GM19099 (cell line): ENCODE results near the gene RAB3B.

Source experiments
- POLR2A ChIP-seq: IDR thresholded peaks from 3 replicates; pipeline ENCODE4 v1.6.1; 2011; ENCODE audit warnings: low read depth; ENCODE audit not compliant: insufficient read length; ENCODE audit errors: extremely low read depth

RAB3B gene

GRCh38 chr1:51950701-51951100, 39.8 kb downstream of the RAB3B start:
- no peak for TF ChIP-seq POLR2A

GRCh38 chr1:51949014-51949702, 41.3 kb downstream of the RAB3B start:
- TF ChIP-seq POLR2A = no peak

GRCh38 chr1:51948491-51948915, 42.0 kb downstream of the RAB3B start:
- TF ChIP-seq POLR2A = no peak

DNA sequence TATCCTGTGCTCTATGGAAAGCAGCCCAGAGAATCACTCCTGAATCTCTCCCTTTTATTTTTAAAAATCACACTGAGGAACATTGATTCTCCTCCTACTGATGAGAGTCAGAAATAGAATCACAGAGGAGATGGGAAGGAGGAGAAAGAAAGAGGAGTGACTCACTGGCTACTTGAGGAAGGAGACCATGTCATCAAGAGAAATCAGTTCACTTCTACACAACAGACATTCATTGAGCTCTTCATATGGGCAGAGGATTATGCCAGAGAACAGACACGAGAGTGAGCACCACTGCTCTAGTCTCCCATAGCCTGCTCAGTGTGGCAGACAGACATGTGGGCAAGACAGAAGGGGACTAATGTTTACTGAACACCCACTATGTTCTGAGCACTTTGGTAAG, 44.2 kb downstream of the RAB3B start:
- TF ChIP-seq POLR2A = no peak

- no peak for TF ChIP-seq POLR2A
Measured at GRCh38 chr1:51945591-51945990, 44.9 kb downstream of the RAB3B start.

DNA sequence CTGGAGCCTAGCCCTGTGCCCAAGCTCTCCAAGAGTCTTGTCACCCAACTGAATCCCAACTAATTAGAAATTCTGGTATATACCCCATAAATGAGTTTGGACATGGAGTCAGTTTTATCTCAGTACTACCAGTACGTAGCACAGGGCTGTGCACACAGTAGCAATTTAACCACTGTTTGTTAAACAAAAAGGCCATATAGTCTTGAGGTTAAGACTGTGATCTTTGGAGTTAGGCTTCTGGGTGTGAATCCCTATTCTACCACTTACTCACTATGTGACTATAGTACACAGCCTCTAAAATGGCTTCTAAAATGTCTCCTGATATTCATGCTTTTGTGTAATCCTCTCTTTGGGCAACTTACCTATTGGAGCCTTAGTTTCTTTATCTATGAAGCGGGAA, 48.2 kb downstream of the RAB3B start:
- TF ChIP-seq POLR2A = no peak

DNA sequence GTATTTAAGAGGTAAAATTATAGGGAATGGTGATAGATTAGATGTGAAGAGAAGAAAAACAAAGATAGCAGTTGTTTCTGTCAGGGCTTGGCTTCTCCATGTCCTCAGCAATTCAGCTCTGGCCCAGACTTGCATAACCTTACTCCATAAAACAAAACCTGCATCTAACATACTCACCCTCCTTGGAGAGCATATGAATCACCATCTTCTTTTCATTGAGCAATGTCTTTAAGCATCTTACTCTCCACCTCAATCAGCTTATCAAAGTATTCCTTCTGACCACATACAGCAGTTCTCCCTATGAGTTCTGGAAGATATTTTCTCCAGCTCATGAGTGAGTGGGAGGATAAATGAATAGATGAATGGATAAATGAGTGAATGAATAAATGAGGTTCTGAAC, 49.0 kb downstream of the RAB3B start:
- no peak for TF ChIP-seq POLR2A

GRCh38 chr1:51937112-51937511, 53.4 kb downstream of the RAB3B start:
- TF ChIP-seq POLR2A = no peak

DNA sequence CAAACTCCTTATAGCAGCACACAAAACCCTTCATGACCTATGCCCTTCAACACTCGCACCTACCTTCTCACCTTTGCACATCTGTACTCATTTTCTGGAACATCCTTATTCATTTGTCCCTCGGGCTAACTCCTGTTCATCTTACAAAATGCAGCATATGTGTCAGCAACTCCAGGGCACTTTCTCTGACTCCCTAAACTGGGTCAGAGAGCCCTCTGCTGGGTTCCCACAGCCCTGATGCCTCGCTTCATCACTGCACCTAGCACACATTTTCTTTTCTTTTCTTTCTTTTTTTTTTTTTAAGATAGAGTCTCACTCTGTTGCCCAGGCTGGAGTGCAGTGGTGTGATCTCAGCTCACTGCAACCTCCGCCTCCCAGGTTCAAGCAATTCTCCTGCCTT, 54.0 kb downstream of the RAB3B start:
- no peak for TF ChIP-seq POLR2A

- no peak for TF ChIP-seq POLR2A
Measured at GRCh38 chr1:51933344-51933743, 57.2 kb downstream of the RAB3B start.

- TF ChIP-seq POLR2A = no peak
Measured at GRCh38 chr1:51930329-51930728, 60.2 kb downstream of the RAB3B start.

DNA sequence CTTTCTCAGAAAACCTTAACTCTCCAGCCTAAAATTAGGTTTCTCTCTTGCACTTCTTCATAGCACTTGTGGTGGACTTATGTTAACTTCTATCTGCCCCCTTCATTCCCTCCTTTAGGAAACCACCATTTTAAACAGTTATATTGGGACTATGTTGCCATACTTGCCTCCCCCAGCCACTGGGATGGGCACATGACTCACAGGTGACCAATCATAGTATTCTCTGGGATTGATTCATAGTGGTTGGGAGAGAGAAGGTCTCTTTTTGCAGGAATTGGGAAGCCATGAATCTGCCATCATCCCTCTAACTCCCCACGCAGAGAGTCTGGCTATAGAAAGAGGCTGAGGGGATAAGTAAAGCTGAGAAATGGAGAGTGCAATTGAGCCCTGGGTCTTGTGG, 61.6 kb downstream of the RAB3B start:
- TF ChIP-seq POLR2A = no peak

GRCh38 chr1:51927029-51927428, 63.5 kb downstream of the RAB3B start:
- no peak for TF ChIP-seq POLR2A

GRCh38 chr1:51926171-51926812, 64.2 kb downstream of the RAB3B start:
- TF ChIP-seq POLR2A = no peak

DNA sequence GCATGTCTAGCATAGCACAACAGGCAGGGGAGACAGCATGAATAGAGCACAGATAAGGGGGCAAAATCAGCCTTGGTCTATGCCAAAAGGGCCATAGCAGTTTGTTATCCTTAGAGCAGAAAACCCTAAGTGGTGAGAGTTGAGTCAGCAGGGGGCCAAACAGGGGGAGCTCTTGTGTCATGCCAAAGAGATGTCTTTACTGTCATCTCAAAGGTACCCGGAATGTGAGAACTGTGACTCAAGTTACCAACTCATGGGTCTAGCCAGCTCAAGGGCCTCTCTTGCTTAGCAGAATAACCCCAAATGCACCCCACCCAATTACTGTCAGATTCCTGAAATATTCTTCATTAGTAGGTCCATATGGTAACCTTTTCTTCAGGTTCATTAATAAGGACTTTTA, 66.0 kb downstream of the RAB3B start:
- TF ChIP-seq POLR2A = no peak

GRCh38 chr1:51922040-51922439, 68.5 kb downstream of the RAB3B start:
- no peak for TF ChIP-seq POLR2A

DNA sequence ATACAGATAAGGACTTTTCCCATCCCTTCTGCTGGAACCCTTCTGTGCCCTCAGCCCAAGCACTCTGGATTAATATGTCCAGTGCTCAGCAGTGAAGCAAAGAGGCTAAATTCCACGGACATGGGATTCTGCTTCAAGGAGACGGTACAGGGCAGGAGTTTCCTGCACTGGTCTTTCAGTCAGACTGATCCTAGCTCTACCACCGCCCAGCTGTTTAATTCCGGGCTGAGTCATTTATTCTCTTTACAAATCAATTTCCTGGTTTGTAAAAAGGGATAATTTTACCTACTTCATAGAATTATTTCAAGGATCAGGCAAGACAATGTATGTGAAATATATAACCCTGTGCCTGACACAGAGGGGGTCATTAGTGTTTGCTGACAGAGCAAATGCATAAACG, 70.4 kb downstream of the RAB3B start:
- TF ChIP-seq POLR2A = no peak
